ENCODE measurements around the gene FOXK2. TPM values are rescaled to one million over a fixed set of nuclear protein-coding genes. Genes with fewer than 3 reads are reported as not detected.

FOXK2 gene
- total and polyA plus RNA-seq, 2 experiments from 2014 or later: 30.2 to 37.7 TPM

- H3K36me3 ChIP-seq (replicated peaks; ENCODE audit: insufficient read depth, low read depth): no peaks in the 10 kb centered on the region
- no peak for DNase-seq (ENCODE audit: low spot score)
- no peaks in the 10 kb centered on the region for H3K9me2 ChIP-seq (replicated peaks; ENCODE audit: insufficient read depth)
- H3K79me2 ChIP-seq: no peaks in the 10 kb centered on the region
- H3K4me2 ChIP-seq: no peak overlapping the region
- H3K27me3 ChIP-seq: no peaks in the 10 kb centered on the region
- 95% methylated on average over 25 of the region's 25 CpGs for WGBS (ENCODE audit: low lambda C conversion rate, missing lambda C conversion rate)
- TF ChIP-seq EZH2 (IDR thresholded peaks at IDR 0.05; ENCODE audit: borderline replicate concordance) (no peak), EZH2phosphoT487 (IDR thresholded peaks at IDR 0.05; ENCODE audit: low read depth, severe bottlenecking, unreplicated experiment) (no peak)
- TF ChIP-seq, protein P1, sequence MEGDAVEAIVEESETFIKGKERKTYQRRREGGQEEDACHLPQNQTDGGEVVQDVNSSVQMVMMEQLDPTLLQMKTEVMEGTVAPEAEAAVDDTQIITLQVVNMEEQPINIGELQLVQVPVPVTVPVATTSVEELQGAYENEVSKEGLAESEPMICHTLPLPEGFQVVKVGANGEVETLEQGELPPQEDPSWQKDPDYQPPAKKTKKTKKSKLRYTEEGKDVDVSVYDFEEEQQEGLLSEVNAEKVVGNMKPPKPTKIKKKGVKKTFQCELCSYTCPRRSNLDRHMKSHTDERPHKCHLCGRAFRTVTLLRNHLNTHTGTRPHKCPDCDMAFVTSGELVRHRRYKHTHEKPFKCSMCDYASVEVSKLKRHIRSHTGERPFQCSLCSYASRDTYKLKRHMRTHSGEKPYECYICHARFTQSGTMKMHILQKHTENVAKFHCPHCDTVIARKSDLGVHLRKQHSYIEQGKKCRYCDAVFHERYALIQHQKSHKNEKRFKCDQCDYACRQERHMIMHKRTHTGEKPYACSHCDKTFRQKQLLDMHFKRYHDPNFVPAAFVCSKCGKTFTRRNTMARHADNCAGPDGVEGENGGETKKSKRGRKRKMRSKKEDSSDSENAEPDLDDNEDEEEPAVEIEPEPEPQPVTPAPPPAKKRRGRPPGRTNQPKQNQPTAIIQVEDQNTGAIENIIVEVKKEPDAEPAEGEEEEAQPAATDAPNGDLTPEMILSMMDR (IDR thresholded peaks at IDR 0.05; ENCODE audit: poor library complexity): no peak
- no peaks in the 10 kb centered on the region for H4K20me1 ChIP-seq (ENCODE audit: insufficient read depth, poor library complexity, severe bottlenecking)
- H3K4me3 ChIP-seq: no peak overlapping the region
- no peak overlapping the region for H2AFZ ChIP-seq
- H3K4me1 ChIP-seq (ENCODE audit: insufficient read depth): no peaks in the 10 kb centered on the region
- H3K27ac ChIP-seq: no peak overlapping the region
- H3K9me3 ChIP-seq (ENCODE audit: low read depth): no peaks in the 10 kb centered on the region
Observed at GRCh38 chr17:82490512-82491195, 28.9 kb upstream of the FOXK2 start.

DNA sequence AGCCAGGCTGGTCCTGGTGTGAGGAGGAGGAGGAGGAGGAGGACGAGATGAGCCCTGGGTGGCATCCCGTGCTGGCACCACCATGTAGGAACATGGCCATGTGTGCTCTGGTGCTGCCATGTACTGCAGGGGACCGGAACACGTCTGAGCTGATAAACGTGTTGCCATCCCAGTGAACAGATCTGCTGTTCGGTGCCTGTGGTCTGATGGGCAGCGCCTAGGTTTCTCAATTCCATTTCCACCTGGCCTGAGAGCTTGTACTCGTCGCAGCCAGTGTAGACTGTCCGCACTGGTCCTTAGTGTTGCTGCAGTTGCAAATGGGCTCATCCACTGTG lies 28.4 kb upstream of the FOXK2 start:
- Histone ChIP-seq H3K79me2 (no peaks in the 10 kb centered on the region), H3K9me2 (replicated peaks; ENCODE audit: insufficient read depth) (no peaks in the 10 kb centered on the region), H3K4me2 (no peak overlapping the region), H3K27me3 (no peaks in the 10 kb centered on the region), H3K27ac (no peak overlapping the region), H3K9me3 (ENCODE audit: low read depth) (no peaks in the 10 kb centered on the region), H2AFZ (no peak overlapping the region), H3K4me1 (ENCODE audit: insufficient read depth) (no peaks in the 10 kb centered on the region), H4K20me1 (ENCODE audit: insufficient read depth, poor library complexity, severe bottlenecking) (no peaks in the 10 kb centered on the region), H3K36me3 (replicated peaks; ENCODE audit: insufficient read depth, low read depth) (no peaks in the 10 kb centered on the region), H3K4me3 (no peak overlapping the region)
- 94% methylated on average over 10 of the region's 10 CpGs for WGBS (ENCODE audit: low lambda C conversion rate, missing lambda C conversion rate)
- TF ChIP-seq, protein P1 (IDR thresholded peaks at IDR 0.05; ENCODE audit: poor library complexity): no peak
- TF ChIP-seq EZH2phosphoT487 (IDR thresholded peaks at IDR 0.05; ENCODE audit: low read depth, severe bottlenecking, unreplicated experiment) (no peak), EZH2 (IDR thresholded peaks at IDR 0.05; ENCODE audit: borderline replicate concordance) (no peak)
- no peak for DNase-seq (ENCODE audit: low spot score)

DNA sequence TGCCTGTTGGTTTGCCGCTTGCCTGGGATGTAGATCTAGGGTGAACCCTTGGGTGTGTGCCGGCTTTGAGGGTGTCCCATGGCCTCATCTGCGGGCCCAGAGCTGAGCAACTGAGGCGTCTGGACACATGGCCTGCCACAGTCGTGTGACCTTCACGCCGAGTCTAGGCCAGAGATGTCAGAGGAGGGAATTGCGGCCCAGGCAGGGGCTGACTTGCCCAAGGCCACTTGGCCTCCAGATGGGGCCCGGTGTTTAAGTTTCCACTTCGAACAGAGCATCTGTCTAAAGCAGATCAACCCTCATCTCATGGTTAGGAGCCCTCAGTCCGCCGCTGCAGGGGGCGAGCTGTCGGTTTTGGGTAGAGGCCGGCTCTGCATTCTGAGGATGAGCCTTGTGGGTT lies 28.0 kb upstream of the FOXK2 start:
- H3K4me3 ChIP-seq: no peak overlapping the region
- H3K9me2 ChIP-seq (replicated peaks; ENCODE audit: insufficient read depth): no peaks in the 10 kb centered on the region
- TF ChIP-seq, protein P1 (IDR thresholded peaks at IDR 0.05; ENCODE audit: poor library complexity): no peak
- H3K36me3 ChIP-seq (replicated peaks; ENCODE audit: insufficient read depth, low read depth): no peaks in the 10 kb centered on the region
- no peak overlapping the region for H2AFZ ChIP-seq
- H4K20me1 ChIP-seq (ENCODE audit: insufficient read depth, poor library complexity, severe bottlenecking): no peaks in the 10 kb centered on the region
- no peak for DNase-seq (ENCODE audit: low spot score)
- H3K27ac ChIP-seq: no peak overlapping the region
- no peaks in the 10 kb centered on the region for H3K27me3 ChIP-seq
- H3K79me2 ChIP-seq: no peaks in the 10 kb centered on the region
- no peak overlapping the region for H3K4me2 ChIP-seq
- H3K4me1 ChIP-seq (ENCODE audit: insufficient read depth): no peaks in the 10 kb centered on the region
- WGBS (ENCODE audit: low lambda C conversion rate, missing lambda C conversion rate): 95% methylated on average over 15 of the region's 15 CpGs
- no peaks in the 10 kb centered on the region for H3K9me3 ChIP-seq (ENCODE audit: low read depth)
